ENCODE results near the gene PDE10A. TPM values are rescaled to one million over a fixed set of nuclear protein-coding genes. Genes with fewer than 3 reads are reported as not detected.

The PDE10A gene
- total and polyA plus RNA-seq, 4 donors: 1.0 to 6.2 (median 3.0) TPM

DNA sequence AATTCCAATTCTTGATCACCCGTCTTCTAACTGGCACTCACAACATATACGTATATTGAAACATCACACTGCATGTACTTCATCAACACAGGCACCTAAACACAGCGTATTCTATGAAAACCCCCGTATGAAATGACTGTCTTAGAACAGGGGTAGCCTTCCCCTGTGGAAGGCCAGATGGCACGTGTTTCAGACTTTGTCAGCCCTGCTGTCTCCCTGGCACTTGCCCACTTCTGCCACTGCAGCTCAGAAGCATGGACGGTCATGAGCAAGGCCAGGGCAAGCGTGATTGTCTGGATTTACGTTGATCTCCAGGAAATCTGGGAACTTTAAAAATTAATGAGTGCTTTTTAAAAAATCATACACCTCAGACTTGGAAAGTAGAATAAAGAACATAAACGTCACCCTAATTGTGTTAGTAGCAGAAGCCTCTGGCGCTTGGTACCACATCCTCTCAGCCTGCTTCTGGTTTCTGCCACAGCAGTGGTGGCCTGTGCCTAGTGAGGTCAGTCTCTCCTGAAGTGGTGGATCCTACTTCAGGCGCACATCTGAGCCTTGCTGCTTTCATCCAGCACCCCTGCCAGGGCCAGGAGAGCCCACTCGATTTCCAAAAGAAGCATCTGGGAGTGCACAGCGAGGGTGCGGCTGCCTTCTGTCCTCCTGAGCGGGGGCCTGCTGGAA, 18.3 kb downstream of the PDE10A start:
- WGBS, 2 donors: 90 to 92% methylated on average over 15 of the region's 15 CpGs

DNA sequence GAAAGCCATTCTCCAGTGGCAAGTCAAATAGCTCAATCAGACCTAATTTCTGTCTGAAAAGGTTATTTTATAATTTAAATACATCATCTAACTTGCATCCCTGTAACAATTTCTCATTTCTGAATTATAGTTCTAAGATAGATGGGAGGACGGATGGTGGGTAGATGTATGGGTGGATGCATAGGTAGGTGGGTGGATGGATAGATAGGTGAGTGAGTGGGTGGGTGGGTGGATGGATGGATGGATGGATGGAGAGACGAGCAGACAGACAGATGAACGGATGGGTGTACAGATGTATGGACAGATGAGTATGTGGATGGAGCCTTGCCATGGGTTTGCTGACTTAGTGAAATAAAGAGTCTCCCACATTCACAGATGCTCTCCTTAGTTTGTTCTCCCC, 20.0 kb downstream of the PDE10A start:
- WGBS, 2 donors: 75 to 77% methylated on average over 3 of the region's 3 CpGs
- ATAC-seq (ENCODE audit: insufficient read depth, low FRiP score): no peak
- TF ChIP-seq CTCF (IDR thresholded peaks at IDR 0.05; ENCODE audit: control extremely low read depth, extremely low read depth): no peak

More for the DNA sequence above, 18.3 kb downstream of the PDE10A start:
- no peaks in the 10 kb centered on the region for H3K9me3 ChIP-seq (ENCODE audit: control insufficient read depth in 4 of 4, insufficient read depth in 3 of 4, low read length in 3 of 4)
- no peak overlapping the region for H3K4me3 ChIP-seq
- no peak overlapping the region for H3K27ac ChIP-seq (ENCODE audit: low read depth in 1 of 2, low read length in 1 of 2)
- ATAC-seq (ENCODE audit: insufficient read depth, low FRiP score) (no peak), DNase-seq (no peak)
- no peak for TF ChIP-seq CTCF (IDR thresholded peaks at IDR 0.05; ENCODE audit: control extremely low read depth, extremely low read depth)
- H3K9ac ChIP-seq (ENCODE audit: insufficient read depth in 1 of 2, low read length in 2 of 2): no peak overlapping the region
- H3K4me1 ChIP-seq (ENCODE audit: control insufficient read depth in 5 of 5, insufficient read depth in 5 of 5, low read length in 5 of 5): peaks cover 4 to 20% (median 4%) of the 10 kb centered on the region in 5 donors
- no peaks in the 10 kb centered on the region for H3K36me3 ChIP-seq (ENCODE audit: control insufficient read depth in 4 of 4, insufficient read depth in 4 of 4, low read length in 4 of 4)
- H3K27me3 ChIP-seq (ENCODE audit: control insufficient read depth in 3 of 3, insufficient read depth in 3 of 3, low read length in 2 of 3): no peaks in the 10 kb centered on the region

GRCh38 chr6:165641672-165642156, 21.3 kb downstream of the PDE10A start:
- H3K9ac ChIP-seq (ENCODE audit: insufficient read depth in 1 of 2, low read length in 2 of 2): no peak overlapping the region
- WGBS, 2 donors: 81 to 85% methylated on average over 15 of the region's 15 CpGs
- no peak for TF ChIP-seq CTCF (IDR thresholded peaks at IDR 0.05; ENCODE audit: control extremely low read depth, extremely low read depth)
- no peaks in the 10 kb centered on the region for H3K27me3 ChIP-seq (ENCODE audit: control insufficient read depth in 3 of 3, insufficient read depth in 3 of 3, low read length in 2 of 3)
- no peak overlapping the region for H3K27ac ChIP-seq (ENCODE audit: low read depth in 1 of 2, low read length in 1 of 2)
- H3K36me3 ChIP-seq (ENCODE audit: control insufficient read depth in 4 of 4, insufficient read depth in 4 of 4, low read length in 4 of 4): no peaks in the 10 kb centered on the region
- DNase-seq (no peak), ATAC-seq (ENCODE audit: insufficient read depth, low FRiP score) (no peak)
- H3K9me3 ChIP-seq (ENCODE audit: control insufficient read depth in 4 of 4, insufficient read depth in 3 of 4, low read length in 3 of 4): no peaks in the 10 kb centered on the region
- peaks cover under 1 to 17% (median 3%) of the 10 kb centered on the region in 5 donors for H3K4me1 ChIP-seq (ENCODE audit: control insufficient read depth in 5 of 5, insufficient read depth in 5 of 5, low read length in 5 of 5)
- no peak overlapping the region for H3K4me3 ChIP-seq

More for the DNA sequence above, 20.0 kb downstream of the PDE10A start:
- no peak overlapping the region for H3K27ac ChIP-seq (ENCODE audit: low read depth in 1 of 2, low read length in 1 of 2)
- peaks cover 0 to 11% (median under 1%) of the 10 kb centered on the region in 5 donors for H3K4me1 ChIP-seq (ENCODE audit: control insufficient read depth in 5 of 5, insufficient read depth in 5 of 5, low read length in 5 of 5)
- H3K36me3 ChIP-seq (ENCODE audit: control insufficient read depth in 4 of 4, insufficient read depth in 4 of 4, low read length in 4 of 4): no peaks in the 10 kb centered on the region
- no peaks in the 10 kb centered on the region for H3K9me3 ChIP-seq (ENCODE audit: control insufficient read depth in 4 of 4, insufficient read depth in 3 of 4, low read length in 3 of 4)
- H3K4me3 ChIP-seq: no peak overlapping the region
- DNase-seq: no peak
- no peak overlapping the region for H3K9ac ChIP-seq (ENCODE audit: insufficient read depth in 1 of 2, low read length in 2 of 2)
- no peaks in the 10 kb centered on the region for H3K27me3 ChIP-seq (ENCODE audit: control insufficient read depth in 3 of 3, insufficient read depth in 3 of 3, low read length in 2 of 3)
